HG03432 (cell line): ENCODE results near the gene DNAH3.
"Not testable (repeated sequence)": the region's sequence is repeated elsewhere in the genome, so short reads cannot be mapped to it uniquely, and the experiment has no call there.

Source experiments
- ATAC-seq: cut with Tn5 transposase; IDR thresholded peaks from one replicate; pipeline ENCODE4 v1.9.1; 2021; ENCODE audit warnings: mild to moderate bottlenecking, moderate library complexity; ENCODE audit not compliant: unreplicated experiment

DNAH3 gene

GRCh38 chr16:21167929-21168602 lies 17.4 kb upstream of the DNAH3 start:
- ATAC-seq: no peak

- no peak for ATAC-seq
Measured at GRCh38 chr16:21167360-21167759, 16.7 kb upstream of the DNAH3 start.

- no peak for ATAC-seq
Measured at GRCh38 chr16:21166561-21166961, 15.9 kb upstream of the DNAH3 start.

GRCh38 chr16:21164521-21165168 lies 14.0 kb upstream of the DNAH3 start:
- ATAC-seq: no peak

- no peak for ATAC-seq
Measured at GRCh38 chr16:21163576-21163975, 12.9 kb upstream of the DNAH3 start.

GRCh38 chr16:21162661-21163151 lies 12.1 kb upstream of the DNAH3 start:
- no peak for ATAC-seq

GRCh38 chr16:21161211-21161610 lies 10.6 kb upstream of the DNAH3 start:
- ATAC-seq: no peak

- ATAC-seq: no peak
Measured at GRCh38 chr16:21160276-21160675, 9.6 kb upstream of the DNAH3 start.

GRCh38 chr16:21159281-21159951 lies 8.8 kb upstream of the DNAH3 start:
- ATAC-seq: no peak

GRCh38 chr16:21158208-21159110 lies 7.8 kb upstream of the DNAH3 start, which contains the start of gene LDAF1:
Gene LDAF1 (plus strand): TSS chr16:21158674. CDS start chr16:21161183, 2,509 bp downstream.
- peak; percentile 87 for ATAC-seq

- ATAC-seq: no peak
Measured at GRCh38 chr16:21157632-21158031, 7.0 kb upstream of the DNAH3 start.

- no peak for ATAC-seq
Measured at GRCh38 chr16:21156767-21157467, 6.3 kb upstream of the DNAH3 start.

GRCh38 chr16:21156011-21156410 lies 5.4 kb upstream of the DNAH3 start:
- ATAC-seq: not testable (repeated sequence)

- ATAC-seq: not testable (repeated sequence)
Measured at GRCh38 chr16:21153124-21153729, 2.6 kb upstream of the DNAH3 start.

GRCh38 chr16:21152160-21153030 lies 1.7 kb upstream of the DNAH3 start:
- ATAC-seq: not testable (repeated sequence)

- ATAC-seq: no peak
Measured at GRCh38 chr16:21145738-21146137, 4.9 kb downstream of the DNAH3 start.

GRCh38 chr16:21134053-21134452 lies 16.6 kb downstream of the DNAH3 start:
- no peak for ATAC-seq

- ATAC-seq: no peak
Measured at GRCh38 chr16:21130811-21131210, 19.8 kb downstream of the DNAH3 start.

GRCh38 chr16:21128991-21129390 lies 21.7 kb downstream of the DNAH3 start:
- ATAC-seq: no peak
